WTC11 (cell line): ENCODE measurements around the gene WFDC2. TPM values are rescaled to one million over a fixed set of nuclear protein-coding genes. Genes with fewer than 3 reads are reported as not detected.
"Not testable (repeated sequence)": the region's sequence is repeated elsewhere in the genome, so short reads cannot be mapped to it uniquely, and the experiment has no call there.

Experiments used
- ATAC-seq: fragments of 200-7000 bp; cut with Tn5 transposase; 2 replicates; pipeline ENCODE4 v1.10.0; 2021; ENCODE audit warnings: mild to moderate bottlenecking, moderate library complexity
- CTCF ChIA-PET: fragments of 300-600 bp; sonication (Branson Sonifier 250); formaldehyde crosslinking; loops from one replicate; lab custom pipeline; 2021; ENCODE audit warnings: antibody characterized with exemption; lab: Charles Lee
- POLR2A ChIA-PET: fragments of 350-600 bp; sonication (Branson Sonifier 250); formaldehyde crosslinking; loops from one replicate; lab custom pipeline; 2021; ENCODE audit warnings: antibody characterized with exemption; lab: Charles Lee
- DNase-seq: peaks from one replicate; pipeline ENCODE4 v3.0.0; 2021; ENCODE audit warnings: low spot score
- H3K27ac Mint-ChIP-seq: 2 replicates; pipeline ENCODE4 v1.8.0; 2021; ENCODE audit warnings: mixed read lengths
- H3K27me3 Mint-ChIP-seq: 2 replicates; pipeline ENCODE4 v1.8.0; 2021; ENCODE audit warnings: low read depth, mild to moderate bottlenecking, moderate library complexity, mixed read lengths
- H3K36me3 Mint-ChIP-seq: 2 replicates; pipeline ENCODE4 v1.8.0; 2021; ENCODE audit warnings: mixed read lengths
- H3K4me1 Mint-ChIP-seq: 2 replicates; pipeline ENCODE4 v1.8.0; 2022; ENCODE audit warnings: mixed read lengths
- H3K4me3 Mint-ChIP-seq: 2 replicates; pipeline ENCODE4 v1.8.0; 2021; ENCODE audit warnings: mild to moderate bottlenecking, moderate library complexity, mixed read lengths
- H3K9me3 Mint-ChIP-seq: 2 replicates; pipeline ENCODE4 v1.8.0; 2021; ENCODE audit warnings: mixed read lengths
- CBFB ChIP-seq: sonication (generic); formaldehyde crosslinking; IDR thresholded peaks from 2 replicates; pipeline ENCODE4 v1.8.1; 2022; ENCODE audit warnings: mild to moderate bottlenecking, low read depth, missing genetic modification reagents
- CREB1 ChIP-seq: sonication (generic); formaldehyde crosslinking; IDR thresholded peaks from 2 replicates; pipeline ENCODE4 v1.8.0; 2023; ENCODE audit warnings: mild to moderate bottlenecking, missing genetic modification reagents
- ETV6 ChIP-seq: sonication (generic); formaldehyde crosslinking; IDR thresholded peaks from 2 replicates; pipeline ENCODE4 v1.8.1; 2022; ENCODE audit warnings: mild to moderate bottlenecking, missing genetic modification reagents
- GRHL2 ChIP-seq: fragments of 250-450 bp; sonication (Bioruptor Pico); IDR thresholded peaks from 2 replicates; pipeline ENCODE4 v1.8.0; 2022; ENCODE audit warnings: mild to moderate bottlenecking, moderate library complexity; ENCODE audit not compliant: insufficient replicate concordance, severe bottlenecking
- JUN ChIP-seq: sonication (generic); formaldehyde crosslinking; IDR thresholded peaks from 2 replicates; pipeline ENCODE4 v1.8.0; 2023; ENCODE audit warnings: mild to moderate bottlenecking, missing genetic modification reagents
- NR3C1 ChIP-seq: sonication (generic); formaldehyde crosslinking; conservative IDR thresholded peaks from 2 replicates; pipeline ENCODE4 v1.8.1; 2023; ENCODE audit warnings: low read depth, mild to moderate bottlenecking, missing genetic modification reagents
- PRRX2 ChIP-seq: fragments of 250-450 bp; sonication (Bioruptor Pico); IDR thresholded peaks from 2 replicates; pipeline ENCODE4 v1.8.0; 2021; ENCODE audit warnings: mild to moderate bottlenecking
- SP1 ChIP-seq: sonication (generic); formaldehyde crosslinking; conservative IDR thresholded peaks from 2 replicates; pipeline ENCODE4 v1.8.1; 2022; ENCODE audit warnings: missing genetic modification reagents
- ZBTB21 ChIP-seq: sonication (generic); formaldehyde crosslinking; IDR thresholded peaks from 2 replicates; pipeline ENCODE4 v1.8.1; 2023; ENCODE audit warnings: mild to moderate bottlenecking, missing genetic modification reagents, borderline replicate concordance
- ZNF317 ChIP-seq: sonication (generic); formaldehyde crosslinking; IDR thresholded peaks from 2 replicates; pipeline ENCODE4 v1.8.1; 2023; ENCODE audit warnings: low read depth, mild to moderate bottlenecking, moderate library complexity, missing genetic modification reagents, borderline replicate concordance
- ZNF396 ChIP-seq: fragments of 250-450 bp; sonication (Bioruptor Pico); IDR thresholded peaks from 2 replicates; pipeline ENCODE4 v1.8.0; 2021; ENCODE audit warnings: mild to moderate bottlenecking, moderate library complexity, borderline replicate concordance
- total RNA-seq: library from RNA; stranded (reverse); gene quantifications from 3 replicates; pipeline ENCODE4 v1.2.3, GENCODE V29; 2021
- TF ChIP-seq, protein P1 (sequence below): sonication (generic); formaldehyde crosslinking; IDR thresholded peaks from 2 replicates; pipeline ENCODE4 v1.8.0; 2022; ENCODE audit warnings: mild to moderate bottlenecking, missing genetic modification reagents
- TF ChIP-seq, protein P2 (sequence below): fragments of 250-450 bp; sonication (Bioruptor Pico); IDR thresholded peaks from 2 replicates; pipeline ENCODE4 v1.9.0; 2021; ENCODE audit warnings: mild to moderate bottlenecking
- TF ChIP-seq, protein P3 (sequence below): sonication (generic); formaldehyde crosslinking; IDR thresholded peaks from 2 replicates; pipeline ENCODE4 v1.8.0; 2022; ENCODE audit warnings: mild to moderate bottlenecking, missing genetic modification reagents
- TF ChIP-seq, protein P4 (sequence below): sonication (generic); formaldehyde crosslinking; conservative IDR thresholded peaks from 2 replicates; pipeline ENCODE4 v1.8.1; 2023; ENCODE audit warnings: mild to moderate bottlenecking, low read depth, missing genetic modification reagents, moderate library complexity
- TF ChIP-seq, protein P5 (sequence below): fragments of 250-450 bp; sonication (Bioruptor Pico); IDR thresholded peaks from 2 replicates; pipeline ENCODE4 v2.1.2; 2022; ENCODE audit warnings: mild to moderate bottlenecking, moderate library complexity

Gene WFDC2
- total RNA-seq, 1 experiment from 2014 or later: 76.4 TPM

DNA sequence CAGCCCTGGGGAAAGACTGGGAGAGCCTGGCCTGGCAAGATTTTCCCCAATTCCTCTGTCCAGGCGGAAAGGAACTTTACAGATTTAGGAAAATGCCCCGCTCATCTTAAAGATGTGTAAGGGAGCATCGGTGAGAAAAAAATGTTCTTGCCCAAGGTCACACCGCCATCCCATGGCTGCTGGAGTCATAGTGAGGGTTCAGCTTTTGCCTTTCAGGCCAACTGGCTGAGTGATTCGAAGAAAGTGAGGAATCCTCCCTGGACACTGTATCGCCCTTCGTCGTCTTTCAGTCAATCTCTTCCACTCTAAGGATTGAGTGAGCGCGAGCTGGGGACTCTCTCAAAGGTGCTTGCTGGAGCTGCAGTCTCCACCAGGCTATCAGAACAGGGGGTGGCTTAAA, 1.4 kb downstream of the WFDC2 start:
- peaks cover 7% of the 10 kb centered on the region for H3K27me3 Mint-ChIP-seq
- TF ChIP-seq GRHL2 (CRISPR knock-in tag) (no peak), SP1 (CRISPR knock-in tag) (no peak), NR3C1 (CRISPR knock-in tag) (no peak), ETV6 (CRISPR knock-in tag) (no peak), PRRX2 (CRISPR knock-in tag) (no peak), CREB1 (no peak), ZNF396 (CRISPR knock-in tag) (no peak), CBFB (CRISPR knock-in tag) (no peak), ZBTB21 (CRISPR knock-in tag) (no peak), JUN (CRISPR knock-in tag) (no peak)
- TF ChIP-seq, protein P1, sequence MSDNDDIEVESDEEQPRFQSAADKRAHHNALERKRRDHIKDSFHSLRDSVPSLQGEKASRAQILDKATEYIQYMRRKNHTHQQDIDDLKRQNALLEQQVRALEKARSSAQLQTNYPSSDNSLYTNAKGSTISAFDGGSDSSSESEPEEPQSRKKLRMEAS (CRISPR knock-in tag): no peak
- TF ChIP-seq, protein P2, sequence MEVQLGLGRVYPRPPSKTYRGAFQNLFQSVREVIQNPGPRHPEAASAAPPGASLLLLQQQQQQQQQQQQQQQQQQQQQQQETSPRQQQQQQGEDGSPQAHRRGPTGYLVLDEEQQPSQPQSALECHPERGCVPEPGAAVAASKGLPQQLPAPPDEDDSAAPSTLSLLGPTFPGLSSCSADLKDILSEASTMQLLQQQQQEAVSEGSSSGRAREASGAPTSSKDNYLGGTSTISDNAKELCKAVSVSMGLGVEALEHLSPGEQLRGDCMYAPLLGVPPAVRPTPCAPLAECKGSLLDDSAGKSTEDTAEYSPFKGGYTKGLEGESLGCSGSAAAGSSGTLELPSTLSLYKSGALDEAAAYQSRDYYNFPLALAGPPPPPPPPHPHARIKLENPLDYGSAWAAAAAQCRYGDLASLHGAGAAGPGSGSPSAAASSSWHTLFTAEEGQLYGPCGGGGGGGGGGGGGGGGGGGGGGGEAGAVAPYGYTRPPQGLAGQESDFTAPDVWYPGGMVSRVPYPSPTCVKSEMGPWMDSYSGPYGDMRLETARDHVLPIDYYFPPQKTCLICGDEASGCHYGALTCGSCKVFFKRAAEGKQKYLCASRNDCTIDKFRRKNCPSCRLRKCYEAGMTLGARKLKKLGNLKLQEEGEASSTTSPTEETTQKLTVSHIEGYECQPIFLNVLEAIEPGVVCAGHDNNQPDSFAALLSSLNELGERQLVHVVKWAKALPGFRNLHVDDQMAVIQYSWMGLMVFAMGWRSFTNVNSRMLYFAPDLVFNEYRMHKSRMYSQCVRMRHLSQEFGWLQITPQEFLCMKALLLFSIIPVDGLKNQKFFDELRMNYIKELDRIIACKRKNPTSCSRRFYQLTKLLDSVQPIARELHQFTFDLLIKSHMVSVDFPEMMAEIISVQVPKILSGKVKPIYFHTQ (CRISPR knock-in tag): no peak
- TF ChIP-seq, protein P3, sequence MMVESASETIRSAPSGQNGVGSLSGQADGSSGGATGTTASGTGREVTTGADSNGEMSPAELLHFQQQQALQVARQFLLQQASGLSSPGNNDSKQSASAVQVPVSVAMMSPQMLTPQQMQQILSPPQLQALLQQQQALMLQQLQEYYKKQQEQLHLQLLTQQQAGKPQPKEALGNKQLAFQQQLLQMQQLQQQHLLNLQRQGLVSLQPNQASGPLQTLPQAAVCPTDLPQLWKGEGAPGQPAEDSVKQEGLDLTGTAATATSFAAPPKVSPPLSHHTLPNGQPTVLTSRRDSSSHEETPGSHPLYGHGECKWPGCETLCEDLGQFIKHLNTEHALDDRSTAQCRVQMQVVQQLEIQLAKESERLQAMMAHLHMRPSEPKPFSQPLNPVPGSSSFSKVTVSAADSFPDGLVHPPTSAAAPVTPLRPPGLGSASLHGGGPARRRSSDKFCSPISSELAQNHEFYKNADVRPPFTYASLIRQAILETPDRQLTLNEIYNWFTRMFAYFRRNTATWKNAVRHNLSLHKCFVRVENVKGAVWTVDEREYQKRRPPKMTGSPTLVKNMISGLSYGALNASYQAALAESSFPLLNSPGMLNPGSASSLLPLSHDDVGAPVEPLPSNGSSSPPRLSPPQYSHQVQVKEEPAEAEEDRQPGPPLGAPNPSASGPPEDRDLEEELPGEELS (CRISPR knock-in tag): no peak
- TF ChIP-seq, protein P4, sequence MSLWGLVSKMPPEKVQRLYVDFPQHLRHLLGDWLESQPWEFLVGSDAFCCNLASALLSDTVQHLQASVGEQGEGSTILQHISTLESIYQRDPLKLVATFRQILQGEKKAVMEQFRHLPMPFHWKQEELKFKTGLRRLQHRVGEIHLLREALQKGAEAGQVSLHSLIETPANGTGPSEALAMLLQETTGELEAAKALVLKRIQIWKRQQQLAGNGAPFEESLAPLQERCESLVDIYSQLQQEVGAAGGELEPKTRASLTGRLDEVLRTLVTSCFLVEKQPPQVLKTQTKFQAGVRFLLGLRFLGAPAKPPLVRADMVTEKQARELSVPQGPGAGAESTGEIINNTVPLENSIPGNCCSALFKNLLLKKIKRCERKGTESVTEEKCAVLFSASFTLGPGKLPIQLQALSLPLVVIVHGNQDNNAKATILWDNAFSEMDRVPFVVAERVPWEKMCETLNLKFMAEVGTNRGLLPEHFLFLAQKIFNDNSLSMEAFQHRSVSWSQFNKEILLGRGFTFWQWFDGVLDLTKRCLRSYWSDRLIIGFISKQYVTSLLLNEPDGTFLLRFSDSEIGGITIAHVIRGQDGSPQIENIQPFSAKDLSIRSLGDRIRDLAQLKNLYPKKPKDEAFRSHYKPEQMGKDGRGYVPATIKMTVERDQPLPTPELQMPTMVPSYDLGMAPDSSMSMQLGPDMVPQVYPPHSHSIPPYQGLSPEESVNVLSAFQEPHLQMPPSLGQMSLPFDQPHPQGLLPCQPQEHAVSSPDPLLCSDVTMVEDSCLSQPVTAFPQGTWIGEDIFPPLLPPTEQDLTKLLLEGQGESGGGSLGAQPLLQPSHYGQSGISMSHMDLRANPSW (CRISPR knock-in tag): no peak
- TF ChIP-seq, protein P5, sequence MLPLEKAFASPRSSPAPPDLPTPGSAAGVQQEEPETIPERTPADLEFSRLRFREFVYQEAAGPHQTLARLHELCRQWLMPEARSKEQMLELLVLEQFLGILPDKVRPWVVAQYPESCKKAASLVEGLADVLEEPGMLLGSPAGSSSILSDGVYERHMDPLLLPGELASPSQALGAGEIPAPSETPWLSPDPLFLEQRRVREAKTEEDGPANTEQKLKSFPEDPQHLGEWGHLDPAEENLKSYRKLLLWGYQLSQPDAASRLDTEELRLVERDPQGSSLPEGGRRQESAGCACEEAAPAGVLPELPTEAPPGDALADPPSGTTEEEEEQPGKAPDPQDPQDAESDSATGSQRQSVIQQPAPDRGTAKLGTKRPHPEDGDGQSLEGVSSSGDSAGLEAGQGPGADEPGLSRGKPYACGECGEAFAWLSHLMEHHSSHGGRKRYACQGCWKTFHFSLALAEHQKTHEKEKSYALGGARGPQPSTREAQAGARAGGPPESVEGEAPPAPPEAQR (CRISPR knock-in tag): no peak
- peak overlapping the region; percentile 77 for H3K4me3 Mint-ChIP-seq
- no peak for DNase-seq
- H3K4me1 Mint-ChIP-seq: peaks cover 39% of the 10 kb centered on the region
- no peak for ATAC-seq
- ChIA-PET CTCF (interaction anchor here (1.0 to 2.8 kb wide), 14 partner anchors 11 to 313 kb away, joined by 3 to 23 read pairs (median 8); partner anchors contain the start of gene SYS1), POLR2A (interaction anchor here (1.5 kb wide), 1 partner anchor 129 kb away, joined by 4 read pairs; no protein-coding TSS in a partner anchor)
- H3K36me3 Mint-ChIP-seq: peaks cover 23% of the 10 kb centered on the region
- H3K9me3 Mint-ChIP-seq: no peaks in the 10 kb centered on the region
- H3K27ac Mint-ChIP-seq: peak overlapping the region; percentile 92

DNA sequence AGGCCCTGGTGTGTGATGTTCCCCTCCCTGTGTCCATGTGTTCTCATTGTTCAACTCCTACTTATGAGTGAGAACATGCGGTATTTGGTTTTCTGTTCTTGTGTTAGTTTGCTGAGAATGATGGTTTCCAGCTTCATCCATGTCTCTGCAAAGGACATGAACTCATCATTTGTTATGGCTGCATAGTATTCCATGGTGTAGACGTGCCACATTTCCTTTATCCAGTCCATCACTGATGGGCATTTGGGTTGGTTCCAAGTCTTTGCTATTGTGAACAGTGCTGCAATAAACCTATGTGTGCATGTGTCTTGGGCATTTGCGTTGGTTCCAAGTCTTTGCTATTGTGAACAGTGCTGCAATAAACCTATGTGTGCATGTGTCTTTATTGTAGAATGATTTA, 2.7 kb downstream of the WFDC2 start:
- DNase-seq, ATAC-seq, H3K27ac Mint-ChIP-seq, H3K27me3 Mint-ChIP-seq, CTCF ChIA-PET, POLR2A ChIA-PET, H3K4me3 Mint-ChIP-seq, H3K9me3 Mint-ChIP-seq: not testable (repeated sequence)
- Mint-ChIP-seq H3K4me1 (peaks cover 33% of the 10 kb centered on the region), H3K36me3 (peaks cover 23% of the 10 kb centered on the region)
- TF ChIP-seq ZNF317 (CRISPR knock-in tag): peak; percentile 10; the same call in 1 of the 2 replicates

DNA sequence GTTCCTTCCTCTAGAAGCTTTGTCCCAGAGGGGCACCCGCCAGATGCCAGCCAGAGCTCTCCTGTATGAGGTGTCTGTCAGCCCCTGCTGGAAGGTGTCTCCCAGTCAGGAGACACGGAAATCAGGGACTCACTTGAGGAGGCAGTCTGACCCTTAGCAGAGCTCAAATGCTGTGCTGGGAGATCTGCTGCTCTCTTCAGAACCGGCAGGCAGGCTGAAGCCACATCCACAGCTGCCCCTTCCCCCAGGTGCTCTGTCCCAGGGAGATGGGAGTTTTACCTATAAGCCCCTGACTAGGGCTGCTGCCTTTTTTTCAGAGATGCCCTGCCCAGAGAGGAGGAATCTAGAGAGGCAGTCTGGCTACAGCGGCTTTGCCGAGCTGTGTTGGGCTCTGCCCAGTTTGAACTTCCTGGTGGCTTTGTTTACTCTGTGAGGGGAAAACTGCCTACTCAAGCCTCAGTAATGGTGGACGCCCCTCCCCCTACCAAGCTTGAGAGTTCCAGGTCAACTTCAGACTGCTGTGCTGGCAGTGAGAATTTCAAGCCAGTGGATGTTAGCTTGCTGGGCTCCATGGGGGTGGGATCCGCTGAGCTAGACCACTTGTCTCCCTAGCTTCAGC, 8.1 kb downstream of the WFDC2 start:
- H3K4me3 Mint-ChIP-seq, H3K4me1 Mint-ChIP-seq, H3K9me3 Mint-ChIP-seq, H3K27me3 Mint-ChIP-seq, H3K27ac Mint-ChIP-seq, DNase-seq, ATAC-seq: not testable (repeated sequence)
- peaks cover 33% of the 10 kb centered on the region for H3K36me3 Mint-ChIP-seq
- POLR2A ChIA-PET: interaction anchor here (1.0 kb wide), 1 partner anchor 71 kb away, joined by 3 read pairs; no protein-coding TSS in a partner anchor
- CTCF ChIA-PET: interaction anchor here (0.8 to 1.6 kb wide), 6 partner anchors 9 to 104 kb away, joined by 3 to 8 read pairs (median 4); no protein-coding TSS in a partner anchor
